Coronary artery (tissue), 2 donors: ENCODE results near the gene GLT1D1.

Source experiments
- DNase-seq: peaks from one replicate; pipeline ENCODE4 v3.0.0-alpha.2; 2017; ENCODE audit warnings: low spot score
- H3K27ac ChIP-seq, 2 donors: fragments of 200-600 bp; sonication (generic); one replicate each; pipeline ENCODE4 v1.5.1; 2016 to 2019
- H3K4me3 ChIP-seq: fragments of 200-600 bp; sonication (generic); 2 replicates; pipeline ENCODE4 v1.5.1; 2016; ENCODE audit warnings: mild to moderate bottlenecking, moderate library complexity
- CTCF ChIP-seq: fragments of 200-600 bp; sonication (generic); IDR thresholded peaks from one replicate; pipeline ENCODE4 v1.5.1; 2019; ENCODE audit warnings: antibody characterized with exemption

Gene GLT1D1

GRCh38 chr12:128986957-128987356 is 133.7 kb downstream of the GLT1D1 start:
- no peak overlapping the region for H3K27ac ChIP-seq
- DNase-seq: no peak
- no peak overlapping the region for H3K4me3 ChIP-seq
- TF ChIP-seq CTCF: no peak

- H3K27ac ChIP-seq: no peak overlapping the region
- no peak for TF ChIP-seq CTCF
- H3K4me3 ChIP-seq: no peak overlapping the region
- DNase-seq: no peak
Observed at GRCh38 chr12:128989287-128989686, 136.0 kb downstream of the GLT1D1 start.

- Histone ChIP-seq H3K4me3 (no peak overlapping the region), H3K27ac (no peak overlapping the region)
- DNase-seq: no peak
- TF ChIP-seq CTCF: no peak
Observed at GRCh38 chr12:128991716-128992115, 138.4 kb downstream of the GLT1D1 start.

- no peak for TF ChIP-seq CTCF
- no peak overlapping the region for H3K27ac ChIP-seq
Observed at GRCh38 chr12:128992116-128992515, 138.8 kb downstream of the GLT1D1 start.

GRCh38 chr12:128992550-128992949 is 139.3 kb downstream of the GLT1D1 start:
- H3K27ac ChIP-seq: no peak overlapping the region
- no peak for TF ChIP-seq CTCF
- no peak overlapping the region for H3K4me3 ChIP-seq
- DNase-seq: no peak

More at GRCh38 chr12:128992116-128992515, 138.8 kb downstream of the GLT1D1 start:
- DNase-seq: no peak
- H3K4me3 ChIP-seq: no peak overlapping the region

GRCh38 chr12:128994856-128995255 is 141.6 kb downstream of the GLT1D1 start:
- DNase-seq: no peak
- TF ChIP-seq CTCF: no peak
- Histone ChIP-seq H3K4me3 (no peak overlapping the region), H3K27ac (no peak overlapping the region)

GRCh38 chr12:128995619-128996018 is 142.3 kb downstream of the GLT1D1 start:
- H3K27ac ChIP-seq: no peak overlapping the region
- no peak for DNase-seq
- no peak overlapping the region for H3K4me3 ChIP-seq
- TF ChIP-seq CTCF: no peak
